ENCODE results near the gene RABL6. TPM values are rescaled to one million over a fixed set of nuclear protein-coding genes. Genes with fewer than 3 reads are reported as not detected.
"Not testable (repeated sequence)": the region's sequence is repeated elsewhere in the genome, so short reads cannot be mapped to it uniquely, and the experiment has no call there.

Gene RABL6
- total RNA-seq, 2 donors from 2014 or later = 159 to 206 TPM

- Histone ChIP-seq H3K9me3 (ENCODE audit: control insufficient read depth, low read length) (no peaks in the 10 kb centered on the region), H3K27ac (ENCODE audit: low read depth, low read length) (no peak overlapping the region), H3K27me3 (ENCODE audit: control insufficient read depth, insufficient read depth, low read length, poor library complexity, severe bottlenecking) (no peaks in the 10 kb centered on the region), H3K36me3 (ENCODE audit: control insufficient read depth, insufficient read depth, low read length) (no peaks in the 10 kb centered on the region), H3K4me3 (ENCODE audit: low read length) (no peak overlapping the region), H3K9ac (ENCODE audit: extremely low read depth, low read length, poor library complexity, severe bottlenecking) (no peak overlapping the region), H3K4me1 (ENCODE audit: control insufficient read depth, insufficient read depth, low read length) (no peaks in the 10 kb centered on the region)
- H3K9me3 Mint-ChIP-seq = peaks cover 7% of the 10 kb centered on the region
- H3K4me1 Mint-ChIP-seq = no peaks in the 10 kb centered on the region
- peaks cover 9% of the 10 kb centered on the region for H3K27me3 Mint-ChIP-seq (ENCODE audit: insufficient read depth)
- H3K27ac Mint-ChIP-seq = no peak overlapping the region
- H3K4me3 Mint-ChIP-seq = no peak overlapping the region
- H3K36me3 Mint-ChIP-seq (ENCODE audit: low read depth) = no peaks in the 10 kb centered on the region
- DNase-seq = no peak
- WGBS, 2 experiments (ENCODE audit: insufficient coverage in 1 of 2, insufficient read length in 1 of 2) = 83 to 93% methylated on average over 6 to 14 of the region's 14 CpGs
- TF ChIP-seq CTCF (conservative IDR thresholded peaks at IDR 0.05) = no peak
Observed at GRCh38 chr9:136763649-136764035, 44.1 kb upstream of the RABL6 start.

DNA sequence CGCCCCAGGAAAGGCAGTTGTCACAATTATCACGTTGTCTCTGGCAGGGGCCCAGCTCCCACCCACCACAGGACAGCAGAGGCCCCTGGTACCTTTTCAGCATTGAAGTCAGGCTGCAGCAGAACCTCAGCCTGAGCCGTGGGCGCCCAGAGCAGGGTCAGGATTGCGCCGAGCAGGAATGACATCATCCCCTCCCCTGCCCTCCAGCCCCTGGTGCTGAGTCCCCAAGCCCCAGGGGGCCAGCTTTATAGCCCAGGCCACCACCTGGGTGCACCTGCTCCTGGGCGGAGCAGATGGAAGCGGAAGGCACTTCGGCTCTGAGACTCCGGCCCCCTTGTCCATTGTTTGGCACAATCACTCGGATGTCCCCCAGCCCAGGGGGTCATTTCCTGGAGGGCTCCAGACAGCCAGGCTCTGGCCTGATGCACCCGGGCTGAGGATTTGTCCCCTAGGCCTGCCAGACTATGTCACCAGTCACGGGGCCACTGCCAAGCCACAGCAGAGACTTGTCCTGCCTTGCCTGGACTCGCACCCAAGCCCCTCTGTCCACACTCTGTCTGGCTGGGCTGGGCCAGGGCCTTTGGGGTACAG is 43.4 kb upstream of the RABL6 start, which contains the start of gene LCN15:
Gene LCN15 (minus strand): TSS at position 218 of the 591 bp plus-strand sequence. CDS start 30 bp downstream, at position 188.
- Histone ChIP-seq H3K4me1 (ENCODE audit: control insufficient read depth, insufficient read depth, low read length) (no peaks in the 10 kb centered on the region), H3K9ac (ENCODE audit: extremely low read depth, low read length, poor library complexity, severe bottlenecking) (no peak within 1 kb of the TSS), H3K36me3 (ENCODE audit: control insufficient read depth, insufficient read depth, low read length) (no peaks in the 10 kb centered on the region), H3K9me3 (ENCODE audit: control insufficient read depth, low read length) (no peaks in the 10 kb centered on the region), H3K27me3 (ENCODE audit: control insufficient read depth, insufficient read depth, low read length, poor library complexity, severe bottlenecking) (no peaks in the 10 kb centered on the region), H3K4me3 (ENCODE audit: low read length) (no peak within 1 kb of the TSS), H3K27ac (ENCODE audit: low read depth, low read length) (no peak within 1 kb of the TSS)
- TF ChIP-seq CTCF (conservative IDR thresholded peaks at IDR 0.05) = no peak
- Mint-ChIP-seq H3K36me3 (ENCODE audit: low read depth) (no peaks in the 10 kb centered on the region), H3K27ac (no peak within 1 kb of the TSS), H3K9me3 (peaks cover 7% of the 10 kb centered on the region), H3K4me3 (no peak within 1 kb of the TSS), H3K27me3 (ENCODE audit: insufficient read depth) (peaks cover 9% of the 10 kb centered on the region), H3K4me1 (no peaks in the 10 kb centered on the region)
- 92 to 95% methylated on average over 9 to 14 of the region's 14 CpGs for WGBS, 2 experiments (ENCODE audit: insufficient coverage in 1 of 2, insufficient read length in 1 of 2)
- DNase-seq = no peak

- no peaks in the 10 kb centered on the region for H3K9me3 ChIP-seq (ENCODE audit: control insufficient read depth, low read length)
- no peak overlapping the region for H3K27ac ChIP-seq (ENCODE audit: low read depth, low read length)
- peaks cover 9% of the 10 kb centered on the region for H3K27me3 Mint-ChIP-seq (ENCODE audit: insufficient read depth)
- no peak overlapping the region for H3K9ac ChIP-seq (ENCODE audit: extremely low read depth, low read length, poor library complexity, severe bottlenecking)
- TF ChIP-seq CTCF (conservative IDR thresholded peaks at IDR 0.05) = no peak
- no peaks in the 10 kb centered on the region for H3K4me1 ChIP-seq (ENCODE audit: control insufficient read depth, insufficient read depth, low read length)
- H3K36me3 ChIP-seq (ENCODE audit: control insufficient read depth, insufficient read depth, low read length) = no peaks in the 10 kb centered on the region
- no peak overlapping the region for H3K27ac Mint-ChIP-seq
- H3K4me1 Mint-ChIP-seq = no peaks in the 10 kb centered on the region
- H3K4me3 ChIP-seq (ENCODE audit: low read length) = no peak overlapping the region
- H3K27me3 ChIP-seq (ENCODE audit: control insufficient read depth, insufficient read depth, low read length, poor library complexity, severe bottlenecking) = no peaks in the 10 kb centered on the region
- no peak for DNase-seq
- H3K4me3 Mint-ChIP-seq = no peak overlapping the region
- WGBS, 2 experiments (ENCODE audit: insufficient coverage in 1 of 2, insufficient read length in 1 of 2) = 94 to 95% methylated on average over 9 to 14 of the region's 14 CpGs
- H3K36me3 Mint-ChIP-seq (ENCODE audit: low read depth) = no peaks in the 10 kb centered on the region
- peaks cover 7% of the 10 kb centered on the region for H3K9me3 Mint-ChIP-seq
Observed at GRCh38 chr9:136765041-136765440, 42.7 kb upstream of the RABL6 start.

GRCh38 chr9:136765745-136766409 is 41.9 kb upstream of the RABL6 start:
- H3K27me3 Mint-ChIP-seq (ENCODE audit: insufficient read depth); H3K9ac ChIP-seq (ENCODE audit: extremely low read depth, low read length, poor library complexity, severe bottlenecking); H3K9me3 Mint-ChIP-seq; H3K4me3 Mint-ChIP-seq; H3K36me3 ChIP-seq (ENCODE audit: control insufficient read depth, insufficient read depth, low read length); H3K4me1 Mint-ChIP-seq; H3K36me3 Mint-ChIP-seq (ENCODE audit: low read depth); H3K4me1 ChIP-seq (ENCODE audit: control insufficient read depth, insufficient read depth, low read length); H3K27me3 ChIP-seq (ENCODE audit: control insufficient read depth, insufficient read depth, low read length, poor library complexity, severe bottlenecking); H3K27ac Mint-ChIP-seq; H3K27ac ChIP-seq (ENCODE audit: low read depth, low read length); H3K4me3 ChIP-seq (ENCODE audit: low read length); H3K9me3 ChIP-seq (ENCODE audit: control insufficient read depth, low read length); DNase-seq: not testable (repeated sequence)
- 86 to 90% methylated on average over 8 to 11 of the region's 14 CpGs for WGBS, 2 experiments (ENCODE audit: insufficient coverage in 1 of 2, insufficient read length in 1 of 2)

Data from endodermal cell (in vitro differentiated cells).